ENCODE results near the gene C6orf89.

C6orf89 gene

GRCh38 chr6:36926708-36927513 is 41.2 kb downstream of the C6orf89 start:
- no peak overlapping the region for H3K4me3 ChIP-seq (ENCODE audit: control insufficient read depth, low read depth, low read length)
- TF ChIP-seq CTCF (IDR thresholded peaks at IDR 0.05; ENCODE audit: control insufficient read depth, insufficient read depth, low read depth, low read length, missing control alignments) = no peak
- DNase-seq (ENCODE audit: low read depth) = no peak

DNA sequence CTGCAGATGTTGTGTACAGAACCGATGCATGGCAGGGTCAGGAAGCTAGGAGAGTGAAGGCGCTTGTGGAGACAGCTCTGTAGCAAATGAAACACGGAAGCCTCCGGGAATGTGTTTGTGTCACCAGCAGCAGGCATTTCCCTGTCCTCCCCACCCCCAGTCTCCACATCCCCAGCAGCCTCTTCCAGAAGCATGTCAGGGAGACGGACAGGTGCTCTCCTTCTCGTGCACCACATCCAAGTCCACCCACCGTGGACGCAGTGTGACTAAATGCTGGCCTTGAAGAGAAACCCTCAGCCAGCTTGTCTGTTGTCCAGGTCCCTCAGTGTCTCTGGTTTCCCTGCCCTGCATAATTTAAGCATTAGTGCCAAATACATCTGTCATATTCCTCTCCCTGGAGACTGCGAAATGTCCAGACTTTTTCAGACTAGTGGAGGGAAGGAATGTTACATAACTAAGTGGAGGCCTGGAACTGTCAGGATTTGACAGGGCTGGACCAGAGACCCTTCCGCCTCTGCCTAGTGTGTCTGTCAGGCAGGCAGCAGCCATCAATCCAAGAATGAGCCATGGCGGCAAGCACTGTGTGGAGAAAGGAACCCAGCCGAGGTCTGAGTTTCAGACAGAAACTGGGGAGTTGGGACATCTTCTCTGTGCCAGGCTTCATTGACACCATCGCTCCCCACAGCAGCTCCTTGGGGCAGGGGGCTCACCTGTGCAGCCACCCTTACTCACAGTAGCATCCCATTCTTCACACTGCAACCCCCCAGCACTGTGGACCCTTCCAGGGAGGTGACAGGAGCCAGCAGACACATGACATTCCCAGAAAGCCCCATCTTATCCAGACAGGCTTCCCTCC is 42.2 kb downstream of the C6orf89 start:
- TF ChIP-seq CTCF (IDR thresholded peaks at IDR 0.05; ENCODE audit: control insufficient read depth, insufficient read depth, low read depth, low read length, missing control alignments) = no peak
- DNase-seq (ENCODE audit: low read depth) = no peak
- H3K4me3 ChIP-seq (ENCODE audit: control insufficient read depth, low read depth, low read length) = no peak overlapping the region

DNA sequence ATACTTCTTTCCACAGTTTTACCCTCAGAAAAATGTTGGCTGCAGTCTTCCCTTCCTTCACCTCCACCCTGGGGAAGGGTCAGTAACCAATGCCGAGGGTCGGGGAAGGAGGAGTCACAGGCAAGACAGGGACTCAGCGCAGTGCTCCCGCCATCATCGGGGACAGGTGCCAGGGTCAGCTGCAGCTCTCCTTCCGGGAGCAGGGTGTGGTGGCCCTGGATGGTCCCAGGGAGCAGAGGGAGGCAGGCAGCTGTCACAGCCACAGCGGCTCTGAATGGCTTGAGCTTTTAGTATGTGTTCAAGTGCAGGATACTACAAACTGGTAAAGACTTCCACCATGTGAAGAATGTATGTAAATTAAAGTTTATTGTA is 42.8 kb downstream of the C6orf89 start:
- DNase-seq (ENCODE audit: low read depth) = no peak
- no peak overlapping the region for H3K4me3 ChIP-seq (ENCODE audit: control insufficient read depth, low read depth, low read length)
- TF ChIP-seq CTCF (IDR thresholded peaks at IDR 0.05; ENCODE audit: control insufficient read depth, insufficient read depth, low read depth, low read length, missing control alignments) = no peak

DNA sequence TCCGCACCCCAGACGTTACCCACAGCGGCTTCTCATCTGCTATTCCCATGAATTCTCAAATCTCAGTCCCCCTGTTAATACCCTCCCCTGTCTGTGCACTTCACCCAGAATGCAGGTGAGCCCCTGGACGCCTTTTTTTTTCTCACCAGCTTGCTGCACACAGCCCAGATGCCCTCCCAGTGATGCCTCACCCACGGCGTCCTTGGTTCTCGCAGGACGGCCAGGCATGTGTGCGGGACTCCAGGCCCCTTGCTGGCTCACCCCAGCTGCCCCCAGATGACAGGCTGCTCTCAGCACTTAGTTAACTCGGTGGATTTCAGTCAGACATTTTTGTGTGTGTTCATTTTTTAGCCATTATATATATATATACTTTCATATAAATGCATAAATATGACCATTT is 43.4 kb downstream of the C6orf89 start:
- TF ChIP-seq CTCF (IDR thresholded peaks at IDR 0.05; ENCODE audit: control insufficient read depth, insufficient read depth, low read depth, low read length, missing control alignments) = no peak
- H3K4me3 ChIP-seq (ENCODE audit: control insufficient read depth, low read depth, low read length) = no peak overlapping the region
- no peak for DNase-seq (ENCODE audit: low read depth)

DNA sequence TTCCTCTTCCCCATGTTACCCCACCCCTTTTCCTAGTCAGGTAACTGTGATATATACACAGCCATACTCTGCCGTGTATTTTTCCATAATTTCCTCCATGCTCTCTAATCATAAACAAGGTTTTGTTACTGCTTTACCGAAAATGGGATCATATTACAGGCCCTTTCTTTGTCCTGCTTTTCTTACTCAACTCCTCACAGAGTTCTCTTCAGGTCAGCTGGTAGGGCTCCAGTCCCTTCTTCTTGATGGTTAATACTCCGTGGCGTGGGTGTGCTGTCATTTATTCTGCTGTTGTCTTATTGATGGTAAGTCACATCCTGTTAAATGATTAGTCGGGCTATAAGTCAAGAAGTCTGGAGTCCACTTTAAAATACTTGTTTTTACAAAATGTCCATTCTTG is 43.9 kb downstream of the C6orf89 start:
- TF ChIP-seq CTCF (IDR thresholded peaks at IDR 0.05; ENCODE audit: control insufficient read depth, insufficient read depth, low read depth, low read length, missing control alignments) = no peak
- no peak for DNase-seq (ENCODE audit: low read depth)
- H3K4me3 ChIP-seq (ENCODE audit: control insufficient read depth, low read depth, low read length) = no peak overlapping the region

GRCh38 chr6:36930483-36930882 is 44.7 kb downstream of the C6orf89 start:
- H3K4me3 ChIP-seq (ENCODE audit: control insufficient read depth, low read depth, low read length) = no peak overlapping the region
- no peak for TF ChIP-seq CTCF (IDR thresholded peaks at IDR 0.05; ENCODE audit: control insufficient read depth, insufficient read depth, low read depth, low read length, missing control alignments)
- DNase-seq (ENCODE audit: low read depth) = no peak

All from AG09309 (cell line).